GM12892 (cell line): ENCODE results near the gene JAZF1.

ENCODE experiments used
- DNase-seq: peaks from one replicate; pipeline ENCODE4 v3.0.0; 2011; ENCODE audit not compliant: insufficient read length
- FAIRE-seq: peaks from 2 replicates; lab custom pipeline; 2011; peaks lifted over from hg19 to GRCh38; lab: Jason Lieb, UNC
- POLR2A ChIP-seq: IDR thresholded peaks from 2 replicates; pipeline ENCODE4 v1.6.1; 2011; ENCODE audit warnings: low read depth, low read length, control low read depth
- POLR2AphosphoS5 ChIP-seq: IDR thresholded peaks from 2 replicates; pipeline ENCODE4 v1.6.1; 2011; ENCODE audit warnings: low read depth, low read length, control low read depth
- TAF1 ChIP-seq: IDR thresholded peaks from 2 replicates; pipeline ENCODE4 v1.6.1; 2011; ENCODE audit warnings: low read depth, mild to moderate bottlenecking, control low read depth, low read length, borderline replicate concordance

Gene JAZF1

DNA sequence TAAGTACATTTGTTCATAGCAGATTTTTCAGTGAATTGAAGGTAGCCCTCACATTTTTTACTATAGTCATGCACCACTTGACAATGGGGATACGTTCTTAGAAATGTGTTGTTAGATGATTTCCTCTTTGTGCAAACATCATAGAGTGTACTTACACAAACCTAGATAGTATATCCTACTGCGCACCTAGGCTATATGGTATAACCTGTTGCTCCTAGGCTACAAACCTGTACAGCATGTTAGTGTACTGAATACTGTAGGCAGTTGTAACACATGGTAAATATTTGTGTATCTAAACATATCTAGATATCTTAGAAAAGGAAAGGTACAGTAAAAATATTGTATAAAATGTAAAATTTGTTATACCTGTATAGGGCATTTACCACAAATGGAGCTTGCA is 399.4 kb downstream of the JAZF1 start:
- FAIRE-seq (peak; percentile 14), DNase-seq (no peak)
- TF ChIP-seq POLR2A = no peak
- TF ChIP-seq TAF1 = no peak
- TF ChIP-seq POLR2AphosphoS5 = no peak
